HuH-7 (cell line): ENCODE measurements around the gene SLC35F5.
"Not testable (repeated sequence)": the region's sequence is repeated elsewhere in the genome, so short reads cannot be mapped to it uniquely, and the experiment has no call there.

Experiments used
- DNase-seq: peaks from one replicate; pipeline ENCODE4 v3.0.0; 2011; ENCODE audit warnings: low spot score

Gene SLC35F5

DNA sequence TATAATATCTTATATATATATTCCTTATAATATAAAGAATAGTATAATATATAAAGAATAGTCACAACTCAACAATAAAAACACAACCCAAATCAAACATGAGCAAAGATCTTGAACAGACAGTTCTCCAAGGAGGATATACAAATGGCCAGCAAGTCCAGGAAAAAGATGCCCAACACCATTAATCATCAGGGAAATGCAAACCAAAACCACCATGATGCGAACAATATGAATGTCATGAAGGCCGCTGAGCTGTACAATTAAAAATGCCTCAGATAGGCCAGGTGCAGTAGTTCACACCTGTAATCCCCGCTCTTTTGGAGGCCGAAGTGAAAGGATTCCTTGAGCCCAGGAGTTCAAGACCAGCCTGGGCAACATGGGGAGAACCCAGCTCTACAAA is 58.9 kb downstream of the SLC35F5 start:
- DNase-seq: no peak

DNA sequence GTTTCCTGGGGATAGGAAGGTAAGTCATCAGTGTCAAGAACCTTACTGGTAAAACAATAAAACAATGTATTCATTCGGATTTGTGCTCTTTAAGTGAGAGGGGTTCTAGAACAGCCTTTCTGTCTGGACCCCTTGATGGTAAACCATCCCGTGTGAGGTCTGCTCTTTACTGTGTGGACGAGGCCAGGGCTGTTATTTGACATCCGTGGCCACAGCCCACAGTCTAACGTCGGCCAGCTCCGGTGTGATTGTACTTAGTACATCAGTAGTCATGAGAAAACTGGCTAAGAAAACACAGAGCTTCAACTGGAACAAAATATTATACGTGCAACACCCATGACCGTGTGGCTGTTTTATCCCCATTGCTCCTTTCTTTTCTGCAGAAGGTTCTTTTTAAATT is 62.0 kb downstream of the SLC35F5 start:
- no peak for DNase-seq

DNA sequence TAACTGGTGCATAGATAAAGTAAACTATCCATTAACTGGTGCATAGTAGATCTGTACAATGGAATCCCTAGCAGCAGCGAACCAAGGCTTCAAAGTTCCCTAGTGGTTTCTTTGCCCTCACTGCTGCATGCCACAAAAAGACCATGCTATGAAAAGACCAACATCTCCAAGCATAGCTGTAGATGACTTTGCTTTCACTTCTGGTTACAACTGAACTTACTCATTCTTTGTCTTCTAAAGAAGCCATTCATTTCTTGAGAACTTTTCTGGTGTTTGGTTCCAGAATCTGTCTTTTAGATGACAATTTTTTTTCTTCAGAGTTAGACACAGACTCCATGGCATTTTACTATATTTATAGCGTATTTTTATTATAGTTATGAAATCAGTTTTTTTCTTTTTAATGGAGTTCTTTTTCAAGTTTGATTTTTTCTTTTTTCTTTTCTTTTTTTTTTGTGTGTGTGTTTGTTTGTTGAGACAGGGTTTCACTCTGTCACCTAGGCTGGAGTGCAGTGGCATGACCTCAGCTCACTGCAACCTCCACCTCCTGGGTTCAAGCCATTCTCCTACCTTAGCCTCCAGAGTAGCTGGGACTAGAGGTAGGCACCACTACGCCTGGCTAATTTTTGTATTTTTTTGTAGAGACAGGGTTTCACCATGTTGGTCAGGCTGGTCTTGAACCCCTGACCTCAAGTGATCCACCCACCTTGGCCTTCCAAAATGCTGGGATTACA is 63.6 kb downstream of the SLC35F5 start:
- no peak for DNase-seq

DNA sequence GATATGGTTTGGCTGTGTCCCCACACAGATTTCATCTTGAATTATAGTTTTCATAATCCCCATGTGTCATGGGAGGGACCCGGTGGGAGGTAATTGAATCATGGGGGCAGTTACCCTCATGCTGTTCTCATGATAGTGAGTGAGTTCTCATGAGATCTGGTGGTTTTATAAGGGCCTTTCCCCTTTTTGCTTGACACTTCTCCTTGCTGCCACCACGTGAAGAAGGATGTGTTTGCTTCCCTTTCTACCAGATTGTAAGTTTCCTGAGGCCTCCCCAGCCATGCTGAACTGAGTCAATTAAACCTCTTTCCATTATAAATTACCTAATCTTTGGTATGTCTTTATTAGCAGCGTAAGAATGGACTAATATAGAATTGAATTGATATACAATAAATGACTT is 65.6 kb downstream of the SLC35F5 start:
- not testable (repeated sequence) for DNase-seq

DNA sequence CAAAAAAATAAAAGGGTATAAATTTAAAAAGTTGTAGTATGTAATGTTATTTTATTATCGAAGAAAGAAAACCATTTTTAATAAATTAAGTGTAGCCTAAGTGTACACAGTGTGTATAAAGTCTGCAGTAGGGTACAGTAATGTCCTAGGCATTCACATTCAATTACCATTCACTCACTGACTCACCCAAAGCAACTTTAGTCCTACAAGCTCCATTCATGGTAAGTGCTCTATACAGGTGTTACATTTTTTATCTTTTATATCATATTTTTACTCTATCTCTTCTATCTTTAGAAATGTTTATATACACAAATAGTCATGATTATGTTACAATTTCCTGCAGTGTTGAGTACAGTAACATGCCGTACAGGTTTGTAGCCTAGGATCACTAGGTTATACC is 69.9 kb downstream of the SLC35F5 start:
- DNase-seq: no peak

DNA sequence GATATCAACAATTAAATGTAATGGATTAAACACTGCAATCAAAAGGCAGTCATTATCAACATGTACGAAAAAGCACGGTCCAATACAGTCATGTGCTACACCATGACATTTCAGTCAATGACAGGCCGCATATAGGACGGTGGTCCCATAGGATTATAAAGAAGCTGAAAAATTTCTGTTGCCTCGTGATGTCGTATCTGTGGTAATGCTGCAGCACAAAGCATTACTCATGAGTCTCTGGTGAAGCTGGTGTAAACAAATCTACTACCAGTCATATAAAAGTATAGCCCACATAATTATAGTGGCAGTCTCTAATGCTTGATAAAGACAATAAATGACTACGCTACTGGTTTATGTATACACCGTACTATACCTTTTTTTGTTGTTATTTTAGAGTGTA is 71.0 kb downstream of the SLC35F5 start:
- DNase-seq: no peak

DNA sequence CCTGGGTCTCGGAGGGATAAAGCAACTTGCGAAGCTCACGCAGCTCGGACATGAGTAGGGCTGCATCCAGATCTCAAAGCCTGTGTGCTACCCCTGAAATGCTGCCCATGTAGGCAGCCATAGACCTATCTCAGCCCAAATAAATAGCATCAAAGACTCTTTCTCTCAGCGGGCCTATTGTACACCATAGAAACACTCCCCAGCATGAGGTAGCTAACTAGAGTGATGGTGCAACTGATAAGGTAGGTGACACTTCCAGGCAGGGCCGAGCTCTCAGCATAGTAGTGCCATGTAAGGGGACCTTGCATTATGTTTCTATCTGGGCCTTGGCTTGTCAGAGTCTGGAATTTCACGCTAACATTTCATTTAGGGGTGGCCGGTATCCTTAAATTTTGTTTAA is 77.0 kb downstream of the SLC35F5 start:
- no peak for DNase-seq

DNA sequence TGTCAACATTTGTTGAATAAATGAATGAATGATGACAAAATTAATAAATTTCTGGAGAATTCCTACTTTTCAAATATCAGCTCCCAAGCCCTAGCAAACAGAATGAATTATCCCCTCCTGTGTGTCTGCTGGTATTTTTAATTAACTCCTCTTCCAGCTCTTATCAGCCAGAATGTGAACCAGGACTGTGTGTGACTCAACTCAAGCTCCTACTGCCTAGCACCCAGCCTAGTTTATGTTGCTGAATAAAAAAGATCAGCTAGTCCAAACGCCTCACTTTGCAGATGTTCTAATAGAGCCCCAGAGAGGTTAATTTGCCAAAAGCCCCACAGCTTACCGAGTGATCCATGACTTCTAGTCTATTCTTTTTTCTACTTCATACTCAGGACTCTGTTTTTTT is 79.1 kb downstream of the SLC35F5 start:
- DNase-seq: no peak

DNA sequence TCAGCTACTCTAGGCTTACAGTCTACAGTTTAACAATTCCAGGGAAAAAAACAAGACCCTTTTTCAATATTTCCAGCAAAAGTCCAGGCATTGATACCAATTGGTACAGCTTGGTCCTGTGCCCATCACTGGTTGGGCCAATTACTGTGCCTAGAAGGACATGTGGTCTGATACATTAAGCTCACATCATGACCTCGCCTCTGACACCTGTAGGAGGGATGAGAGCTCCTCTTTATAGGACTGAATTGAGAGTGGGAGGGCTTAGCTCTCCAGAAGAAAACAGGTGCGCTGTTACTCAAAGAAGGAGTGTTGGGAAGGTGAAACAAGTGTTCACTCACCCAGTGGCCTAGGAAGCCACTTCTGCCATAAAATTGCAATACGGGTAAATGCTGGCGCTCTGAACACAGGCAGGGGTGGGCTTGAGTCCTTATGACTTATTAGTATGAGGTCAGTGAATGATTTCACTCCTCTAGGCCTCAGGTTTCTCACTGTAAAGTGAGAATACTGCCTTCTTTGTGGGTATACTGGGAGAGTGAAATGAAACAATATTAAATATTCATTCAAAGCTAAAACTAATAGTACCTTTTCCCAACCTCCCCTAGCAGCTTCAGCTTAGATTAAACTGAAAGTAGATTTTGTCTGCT is 79.7 kb downstream of the SLC35F5 start:
- DNase-seq: no peak

DNA sequence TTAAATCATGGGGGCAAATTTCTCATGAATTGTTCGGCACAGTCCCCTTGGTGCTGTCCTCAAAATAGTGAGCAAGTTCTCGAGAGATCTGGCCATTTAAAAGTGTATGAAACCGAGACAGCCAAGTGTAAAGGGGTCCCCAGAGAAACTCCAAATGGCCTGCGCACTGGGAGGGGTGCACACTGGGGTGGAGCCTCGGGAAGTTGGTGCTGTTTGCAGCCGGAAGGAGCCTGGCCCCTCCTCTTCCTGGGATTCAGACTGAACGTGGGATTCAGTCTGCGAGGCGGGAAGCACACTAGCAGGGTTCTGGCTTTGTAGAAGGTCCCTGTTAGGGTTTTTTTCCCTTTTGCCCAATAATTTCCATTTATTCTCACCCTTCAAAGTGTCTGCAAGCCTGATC is 80.6 kb downstream of the SLC35F5 start:
- no peak for DNase-seq

DNA sequence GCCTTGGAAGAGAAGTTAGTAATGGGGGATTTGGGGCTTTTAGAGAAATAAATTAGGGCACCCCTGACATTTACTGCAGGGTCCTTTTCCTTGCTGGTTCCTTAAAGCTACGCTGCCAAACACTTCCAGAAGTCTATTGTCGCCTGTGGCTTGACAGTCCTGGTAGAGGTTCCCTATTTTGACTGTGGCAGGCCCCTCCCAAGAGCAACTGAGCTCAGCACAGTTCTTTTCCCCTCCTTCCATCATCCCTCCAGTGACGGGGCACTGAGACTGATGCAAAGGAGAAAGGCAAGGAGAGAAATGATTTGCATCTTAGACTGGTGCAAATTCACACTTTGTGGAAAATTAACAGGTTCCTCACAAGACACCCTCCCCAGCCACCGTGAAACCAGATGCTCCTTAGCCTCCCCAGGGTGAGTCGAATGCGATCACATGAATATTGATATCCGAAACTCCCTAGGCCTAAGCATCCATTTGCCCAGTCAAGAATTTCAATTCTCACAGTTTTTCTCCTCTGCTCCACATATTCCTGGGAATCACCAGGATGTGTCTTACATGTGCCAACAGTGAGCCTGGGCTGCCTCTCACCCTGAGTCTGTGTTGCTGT is 84.0 kb downstream of the SLC35F5 start:
- DNase-seq: no peak

DNA sequence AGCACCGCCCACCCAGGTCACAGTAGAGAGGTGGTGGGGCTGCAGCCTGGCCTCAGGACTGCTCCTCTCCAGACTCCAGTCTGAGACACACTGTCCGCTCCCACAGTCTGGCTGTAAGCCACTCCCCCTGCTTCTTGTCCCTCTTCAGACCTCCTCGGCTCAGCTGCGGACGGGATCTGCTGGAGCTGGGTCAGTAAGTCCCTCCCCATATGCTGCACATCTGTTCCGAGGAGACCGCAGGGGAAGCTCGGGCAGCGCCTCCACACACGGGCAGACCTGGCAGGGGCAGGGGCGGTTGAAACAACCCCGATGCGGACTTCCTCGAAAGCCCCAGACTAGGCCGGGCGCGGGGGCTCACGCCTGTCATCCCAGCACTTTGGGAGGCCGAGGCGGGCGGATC is 87.4 kb downstream of the SLC35F5 start:
- not testable (repeated sequence) for DNase-seq

DNA sequence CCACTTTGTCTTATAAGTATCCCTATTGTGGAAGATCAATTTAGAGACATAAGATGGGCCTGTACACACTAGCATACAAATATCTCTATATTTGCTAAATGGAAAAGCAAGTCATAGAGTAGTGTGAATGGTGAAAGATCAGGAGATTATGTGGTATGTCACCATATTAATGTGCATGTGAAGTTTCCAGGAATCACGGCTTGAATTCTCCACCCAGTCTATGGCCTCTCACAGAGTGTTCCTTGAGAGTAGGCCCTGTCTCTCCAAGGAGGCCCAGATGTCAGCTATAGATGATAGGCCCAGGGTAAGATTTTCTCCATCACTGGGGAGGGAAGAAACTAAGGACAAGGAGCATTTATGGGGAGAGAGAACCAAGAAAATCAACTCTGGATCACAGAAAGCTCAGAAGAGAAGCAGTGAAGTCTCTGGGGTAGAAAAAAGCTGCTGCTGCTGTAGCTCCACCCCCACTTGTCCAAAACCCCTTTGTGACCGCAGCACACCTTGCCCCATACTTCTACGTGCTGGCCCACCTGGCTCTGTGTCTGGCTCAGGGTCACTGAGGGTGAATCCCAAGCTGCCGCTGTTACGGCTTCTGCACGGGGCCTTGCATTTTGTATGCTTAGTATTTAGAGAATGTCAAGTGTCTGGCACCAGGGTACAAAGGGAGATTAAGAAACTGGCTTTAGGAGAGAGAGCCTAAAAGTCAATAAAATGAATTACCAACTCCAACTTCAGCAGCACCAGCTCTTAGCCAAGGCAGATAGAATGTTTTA is 91.5 kb downstream of the SLC35F5 start:
- not testable (repeated sequence) for DNase-seq

DNA sequence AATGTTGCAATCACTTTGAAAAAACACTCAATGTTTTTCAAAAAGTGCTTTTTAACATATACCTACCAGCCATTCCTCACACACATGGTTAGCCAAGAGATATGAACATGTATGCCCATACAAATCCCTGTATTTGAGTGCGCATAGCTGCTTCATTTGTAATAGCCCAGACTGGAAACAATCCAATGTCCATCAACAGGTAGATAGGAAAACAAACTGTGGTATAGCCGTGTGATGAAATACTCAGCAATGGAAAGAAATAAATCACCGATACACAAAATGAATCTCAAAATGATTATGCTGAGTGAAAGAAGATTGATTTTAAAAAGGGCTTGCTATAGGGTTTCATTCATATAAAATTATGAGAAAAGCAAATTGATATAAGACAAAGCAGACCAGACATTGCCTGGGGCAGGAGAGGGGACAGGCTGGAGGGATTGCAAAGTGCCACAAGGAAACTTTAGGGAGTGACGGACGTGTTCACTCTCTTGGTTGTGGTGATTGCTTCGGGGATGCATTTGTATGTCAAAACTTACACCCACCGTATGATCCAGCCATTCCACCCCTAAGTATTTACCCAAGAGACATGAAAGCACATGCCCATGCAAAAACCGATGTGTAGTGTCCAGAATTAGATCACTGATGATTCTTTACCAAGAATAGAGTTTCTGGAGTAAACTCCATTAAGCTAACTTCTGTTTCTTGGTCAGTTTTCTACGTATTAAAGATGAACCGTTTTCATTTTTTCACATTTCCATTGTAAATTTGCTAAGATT is 93.0 kb downstream of the SLC35F5 start:
- DNase-seq: not testable (repeated sequence)
